WTC11 (cell line): ENCODE measurements around the gene SH3BGR. TPM values are rescaled to one million over a fixed set of nuclear protein-coding genes. Genes with fewer than 3 reads are reported as not detected.

Experiments
- ATAC-seq: fragments of 200-7000 bp; cut with Tn5 transposase; 2 replicates; pipeline ENCODE4 v1.10.0; 2021; ENCODE audit warnings: mild to moderate bottlenecking, moderate library complexity
- CTCF ChIA-PET: fragments of 300-600 bp; sonication (Branson Sonifier 250); formaldehyde crosslinking; loops from one replicate; lab custom pipeline; 2021; ENCODE audit warnings: antibody characterized with exemption; lab: Charles Lee
- POLR2A ChIA-PET: fragments of 350-600 bp; sonication (Branson Sonifier 250); formaldehyde crosslinking; loops from one replicate; lab custom pipeline; 2021; ENCODE audit warnings: antibody characterized with exemption; lab: Charles Lee
- DNase-seq: peaks from one replicate; pipeline ENCODE4 v3.0.0; 2021; ENCODE audit warnings: low spot score
- H3K27ac Mint-ChIP-seq: 2 replicates; pipeline ENCODE4 v1.8.0; 2021; ENCODE audit warnings: mixed read lengths
- H3K27me3 Mint-ChIP-seq: 2 replicates; pipeline ENCODE4 v1.8.0; 2021; ENCODE audit warnings: low read depth, mild to moderate bottlenecking, moderate library complexity, mixed read lengths
- H3K36me3 Mint-ChIP-seq: 2 replicates; pipeline ENCODE4 v1.8.0; 2021; ENCODE audit warnings: mixed read lengths
- H3K4me1 Mint-ChIP-seq: 2 replicates; pipeline ENCODE4 v1.8.0; 2022; ENCODE audit warnings: mixed read lengths
- H3K4me3 Mint-ChIP-seq: 2 replicates; pipeline ENCODE4 v1.8.0; 2021; ENCODE audit warnings: mild to moderate bottlenecking, moderate library complexity, mixed read lengths
- H3K9me3 Mint-ChIP-seq: 2 replicates; pipeline ENCODE4 v1.8.0; 2021; ENCODE audit warnings: mixed read lengths
- AFF4 ChIP-seq: sonication (generic); formaldehyde crosslinking; IDR thresholded peaks from 2 replicates; pipeline ENCODE4 v1.8.1; 2023; ENCODE audit warnings: mild to moderate bottlenecking, missing genetic modification reagents, borderline replicate concordance
- ATF2 ChIP-seq: sonication (generic); formaldehyde crosslinking; IDR thresholded peaks from 2 replicates; pipeline ENCODE4 v1.8.1; 2022; ENCODE audit warnings: low read depth, missing genetic modification reagents, borderline replicate concordance
- CBFB ChIP-seq: sonication (generic); formaldehyde crosslinking; IDR thresholded peaks from 2 replicates; pipeline ENCODE4 v1.8.1; 2022; ENCODE audit warnings: mild to moderate bottlenecking, low read depth, missing genetic modification reagents
- CREB1 ChIP-seq: sonication (generic); formaldehyde crosslinking; IDR thresholded peaks from 2 replicates; pipeline ENCODE4 v1.8.0; 2023; ENCODE audit warnings: mild to moderate bottlenecking, missing genetic modification reagents
- CREM ChIP-seq: sonication (generic); formaldehyde crosslinking; IDR thresholded peaks from 2 replicates; pipeline ENCODE4 v1.8.1; 2022; ENCODE audit warnings: mild to moderate bottlenecking, missing genetic modification reagents, moderate library complexity
- E2F5 ChIP-seq: sonication (generic); formaldehyde crosslinking; IDR thresholded peaks from 2 replicates; pipeline ENCODE4 v1.8.1; 2022; ENCODE audit warnings: mild to moderate bottlenecking, moderate library complexity, missing genetic modification reagents
- ELF4 ChIP-seq: sonication (generic); formaldehyde crosslinking; IDR thresholded peaks from 2 replicates; pipeline ENCODE4 v1.8.1; 2022; ENCODE audit warnings: low read depth, mild to moderate bottlenecking, moderate library complexity, missing genetic modification reagents
- EMX1 ChIP-seq: fragments of 250-450 bp; sonication (Bioruptor Pico); IDR thresholded peaks from 2 replicates; pipeline ENCODE4 v1.8.0; 2021; ENCODE audit warnings: mild to moderate bottlenecking
- ERG ChIP-seq: fragments of 250-450 bp; sonication (Bioruptor Pico); IDR thresholded peaks from 2 replicates; pipeline ENCODE4 v1.8.0; 2021; ENCODE audit warnings: mild to moderate bottlenecking
- FOXJ3 ChIP-seq: sonication (generic); formaldehyde crosslinking; IDR thresholded peaks from 2 replicates; pipeline ENCODE4 v1.9.0; 2021; ENCODE audit warnings: missing genetic modification reagents, mild to moderate bottlenecking, borderline replicate concordance
- HMGA2 ChIP-seq: fragments of 250-450 bp; sonication (Bioruptor Pico); IDR thresholded peaks from 2 replicates; pipeline ENCODE4 v1.4.0; 2021; ENCODE audit warnings: mild to moderate bottlenecking, moderate library complexity
- IRF1 ChIP-seq: sonication (generic); formaldehyde crosslinking; IDR thresholded peaks from 2 replicates; pipeline ENCODE4 v1.8.0; 2023; ENCODE audit warnings: missing genetic modification reagents
- JAZF1 ChIP-seq: fragments of 250-450 bp; sonication (Bioruptor Pico); IDR thresholded peaks from 2 replicates; pipeline ENCODE4 v1.9.0; 2021; ENCODE audit warnings: moderate library complexity, mild to moderate bottlenecking, inconsistent platforms
- NR3C1 ChIP-seq: sonication (generic); formaldehyde crosslinking; conservative IDR thresholded peaks from 2 replicates; pipeline ENCODE4 v1.8.1; 2023; ENCODE audit warnings: low read depth, mild to moderate bottlenecking, missing genetic modification reagents
- PREB ChIP-seq: sonication (generic); formaldehyde crosslinking; IDR thresholded peaks from 2 replicates; pipeline ENCODE4 v1.8.1; 2022; ENCODE audit warnings: mild to moderate bottlenecking, missing genetic modification reagents, moderate library complexity, borderline replicate concordance
- RELA ChIP-seq: sonication (generic); formaldehyde crosslinking; IDR thresholded peaks from 2 replicates; pipeline ENCODE4 v1.8.1; 2022; ENCODE audit warnings: missing genetic modification reagents, mild to moderate bottlenecking, borderline replicate concordance
- SMAD3 ChIP-seq: sonication (generic); formaldehyde crosslinking; IDR thresholded peaks from 2 replicates; pipeline ENCODE4 v1.8.0; 2022; ENCODE audit warnings: missing genetic modification reagents, mild to moderate bottlenecking, borderline replicate concordance
- TCF7 ChIP-seq: sonication (generic); formaldehyde crosslinking; IDR thresholded peaks from 2 replicates; pipeline ENCODE4 v1.8.0; 2022; ENCODE audit warnings: mild to moderate bottlenecking, low read depth, missing genetic modification reagents, moderate library complexity
- TP53 ChIP-seq: sonication (generic); formaldehyde crosslinking; IDR thresholded peaks from 2 replicates; pipeline ENCODE4 v1.8.1; 2023; ENCODE audit warnings: mild to moderate bottlenecking, missing genetic modification reagents
- ZNF263 ChIP-seq: sonication (generic); formaldehyde crosslinking; IDR thresholded peaks from 2 replicates; pipeline ENCODE4 v1.8.1; 2022; ENCODE audit warnings: low read depth, mild to moderate bottlenecking, moderate library complexity, missing genetic modification reagents
- total RNA-seq: library from RNA; stranded (reverse); gene quantifications from 3 replicates; pipeline ENCODE4 v1.2.3, GENCODE V29; 2021

The SH3BGR gene
- total RNA-seq, 1 experiment from 2014 or later: 3.2 TPM

GRCh38 chr21:39533545-39534380, 82.0 kb downstream of the SH3BGR start (continued):
- TF ChIP-seq PREB (CRISPR knock-in tag): no peak
- no peak for TF ChIP-seq IRF1
- TF ChIP-seq HMGA2: peak; percentile 100

GRCh38 chr21:39535646-39536437, 84.1 kb downstream of the SH3BGR start:
- Mint-ChIP-seq H3K27ac (peak overlapping the region; percentile 98), H3K9me3 (peaks cover 39% of the 10 kb centered on the region), H3K4me3 (0 out of 2 replicates have a peak overlapping the region, but pooled peaks have one; percentile 3), H3K4me1 (peaks cover 59% of the 10 kb centered on the region), H3K36me3 (peaks cover 34% of the 10 kb centered on the region), H3K27me3 (peaks cover 15% of the 10 kb centered on the region)
- ChIA-PET CTCF (interaction anchor here (0.6 to 1.5 kb wide), 2 partner anchors 18 to 46 kb away, joined by 3 read pairs; no protein-coding TSS in a partner anchor), POLR2A (no interaction called here)
- DNase-seq (no peak), ATAC-seq (no peak)
- TF ChIP-seq E2F5 (CRISPR knock-in tag): no peak
- no peak for TF ChIP-seq ATF2 (CRISPR knock-in tag)
- no peak for TF ChIP-seq FOXJ3 (CRISPR knock-in tag)
- no peak for TF ChIP-seq ERG (CRISPR knock-in tag)
- no peak for TF ChIP-seq CREB1 (CRISPR knock-in tag)
- TF ChIP-seq ELF4: no peak
- no peak for TF ChIP-seq TP53 (CRISPR knock-in tag)
- TF ChIP-seq PREB (CRISPR knock-in tag): no peak
- no peak for TF ChIP-seq RELA (CRISPR knock-in tag)
- TF ChIP-seq NR3C1 (CRISPR knock-in tag): no peak
- no peak for TF ChIP-seq JAZF1 (CRISPR knock-in tag)
- TF ChIP-seq EMX1 (CRISPR knock-in tag): no peak
- no peak for TF ChIP-seq ZNF263 (CRISPR knock-in tag)
- TF ChIP-seq SMAD3 (CRISPR knock-in tag): no peak
- TF ChIP-seq CREM: no peak
- TF ChIP-seq TCF7: no peak
- no peak for TF ChIP-seq AFF4 (CRISPR knock-in tag)
- TF ChIP-seq CBFB (CRISPR knock-in tag): no peak
